Thyroid gland (tissue), 4 donors: Measurements from ENCODE around the gene VSX2. TPM values are rescaled to one million over a fixed set of nuclear protein-coding genes. Genes with fewer than 3 reads are reported as not detected.

Experiments used
- DNase-seq, 2 donors: peaks; one replicate each; pipeline ENCODE4 v3.0.0-alpha.2; 2019
- H3K27ac ChIP-seq, 3 donors: fragments of 200-600 bp; sonication (generic); 1 replicate in 2 of 3; 2 replicates in 1 of 3; pipeline ENCODE4 v1.5.1; 2016 to 2019; ENCODE audit warnings: mild to moderate bottlenecking in 1 of 3, moderate library complexity in 1 of 3
- H3K27me3 ChIP-seq: fragments of 200-600 bp; sonication (generic); one replicate; pipeline ENCODE4 v1.5.1; 2019
- H3K36me3 ChIP-seq, 2 donors: fragments of 200-600 bp; sonication (generic); one replicate each; pipeline ENCODE4 v1.5.1; 2016 to 2019
- H3K4me1 ChIP-seq, 2 donors: fragments of 200-600 bp; sonication (generic); one replicate each; pipeline ENCODE4 v1.5.1; 2017 to 2019
- H3K4me3 ChIP-seq, 3 donors: fragments of 200-600 bp; sonication (generic); replicated peaks in 1 of 3; 1 replicate in 2 of 3; 2 replicates in 1 of 3; pipeline ENCODE4 v1.5.1; 2016; ENCODE audit warnings: mild to moderate bottlenecking in 1 of 3
- H3K9me3 ChIP-seq: fragments of 200-600 bp; sonication (generic); one replicate; pipeline ENCODE4 v1.5.1; 2017
- POLR2A ChIP-seq, 2 donors: fragments of 450-650 bp; IDR thresholded peaks; one replicate each; pipeline ENCODE4 v1.6.1; 2017; ENCODE audit warnings: antibody characterized with exemption in 2 of 2, mild to moderate bottlenecking in 2 of 2, moderate library complexity in 1 of 2
- WGBS, 2 donors: methylation state at CpG; one replicate each; pipeline ENCODE4 v1.1.5; 2017; 5-methylcytosine and 5-hydroxymethylcytosine counted together
- intact Hi-C: fragments of 100-400 bp; cut with DNase I; formaldehyde crosslinking; loops from one replicate; pipeline ENCODE4 v1.15.1; 2023
- total RNA-seq, 4 donors: library from RNA; depleted of rRNA; stranded (reverse); fragments of >200 nt; gene quantifications; one replicate each; pipeline ENCODE4 v1.2.3, GENCODE V29; 2016
- TF ChIP-seq, protein P1 (sequence below), 6 experiments: fragments of 200-600 bp in 3 of 6; fragments of 450-650 bp in 3 of 6; sonication (generic) in 3 of 6; IDR thresholded peaks; one replicate each; pipeline ENCODE4 v1.5.1; 2016 to 2019; ENCODE audit warnings: antibody characterized with exemption in 6 of 6, mild to moderate bottlenecking in 2 of 6, inconsistent platforms in 1 of 6, moderate library complexity in 1 of 6

Gene VSX2
- total RNA-seq, 4 donors from 2014 or later = not detected

DNA sequence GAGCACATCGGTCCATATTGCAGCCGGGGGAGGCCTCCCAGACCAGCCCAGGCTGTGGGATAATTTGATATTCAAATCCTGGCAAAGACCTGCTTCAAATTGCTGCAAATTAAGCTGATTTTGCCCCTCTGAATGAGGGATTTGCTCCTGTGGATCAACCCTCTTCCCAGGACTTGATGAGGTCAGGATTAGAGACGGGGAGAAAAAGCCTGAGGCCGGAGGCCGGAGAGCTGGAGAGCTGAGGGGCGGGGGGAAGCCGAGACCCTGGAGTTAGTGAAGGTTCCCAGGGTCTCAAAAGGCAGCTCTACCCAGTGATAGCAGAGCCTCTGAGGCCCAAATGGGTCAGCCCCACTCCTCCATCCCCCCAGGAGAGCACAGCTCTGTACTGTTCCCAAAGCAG is 17.5 kb upstream of the VSX2 start:
- TF ChIP-seq, protein P1, sequence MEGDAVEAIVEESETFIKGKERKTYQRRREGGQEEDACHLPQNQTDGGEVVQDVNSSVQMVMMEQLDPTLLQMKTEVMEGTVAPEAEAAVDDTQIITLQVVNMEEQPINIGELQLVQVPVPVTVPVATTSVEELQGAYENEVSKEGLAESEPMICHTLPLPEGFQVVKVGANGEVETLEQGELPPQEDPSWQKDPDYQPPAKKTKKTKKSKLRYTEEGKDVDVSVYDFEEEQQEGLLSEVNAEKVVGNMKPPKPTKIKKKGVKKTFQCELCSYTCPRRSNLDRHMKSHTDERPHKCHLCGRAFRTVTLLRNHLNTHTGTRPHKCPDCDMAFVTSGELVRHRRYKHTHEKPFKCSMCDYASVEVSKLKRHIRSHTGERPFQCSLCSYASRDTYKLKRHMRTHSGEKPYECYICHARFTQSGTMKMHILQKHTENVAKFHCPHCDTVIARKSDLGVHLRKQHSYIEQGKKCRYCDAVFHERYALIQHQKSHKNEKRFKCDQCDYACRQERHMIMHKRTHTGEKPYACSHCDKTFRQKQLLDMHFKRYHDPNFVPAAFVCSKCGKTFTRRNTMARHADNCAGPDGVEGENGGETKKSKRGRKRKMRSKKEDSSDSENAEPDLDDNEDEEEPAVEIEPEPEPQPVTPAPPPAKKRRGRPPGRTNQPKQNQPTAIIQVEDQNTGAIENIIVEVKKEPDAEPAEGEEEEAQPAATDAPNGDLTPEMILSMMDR (IDR thresholded peaks at IDR 0.05) = no peak
- no peak for TF ChIP-seq POLR2A (IDR thresholded peaks at IDR 0.05)
- Histone ChIP-seq H3K4me3 (no peak overlapping the region), H3K27me3 (no peaks in the 10 kb centered on the region), H3K27ac (no peak overlapping the region), H3K4me1 (peaks cover 4 to 5% of the 10 kb centered on the region in 2 donors), H3K9me3 (no peaks in the 10 kb centered on the region), H3K36me3 (no peaks in the 10 kb centered on the region)
- WGBS, 2 donors = 86 to 95% methylated on average over 7 of the region's 7 CpGs
- no peak for DNase-seq
- intact Hi-C loops = no loop called here

DNA sequence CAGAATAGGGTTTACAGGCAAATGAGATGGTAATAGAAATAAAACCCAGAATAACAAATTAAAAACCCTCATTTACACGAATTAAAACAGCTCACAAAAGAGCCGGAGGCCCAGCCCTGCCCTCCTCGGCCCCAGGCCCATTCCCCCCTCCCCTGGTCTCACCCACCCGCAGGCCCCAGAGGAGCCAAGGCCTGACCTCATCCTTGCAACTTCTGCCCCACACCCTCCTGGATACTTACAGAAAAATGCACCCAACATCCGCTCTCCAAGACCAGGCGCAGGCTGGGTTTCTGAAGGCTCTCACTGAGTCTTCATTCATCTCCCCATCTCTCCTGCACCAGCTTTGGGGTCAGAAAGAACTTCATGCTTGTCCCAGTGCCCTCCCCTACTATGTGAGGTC is 16.2 kb upstream of the VSX2 start:
- Histone ChIP-seq H3K27me3 (no peaks in the 10 kb centered on the region), H3K27ac (no peak overlapping the region), H3K9me3 (no peaks in the 10 kb centered on the region), H3K4me1 (peaks cover 0 to under 1% of the 10 kb centered on the region in 2 donors), H3K4me3 (no peak overlapping the region), H3K36me3 (no peaks in the 10 kb centered on the region)
- intact Hi-C loops = no loop called here
- 69 to 78% methylated on average over 6 of the region's 6 CpGs for WGBS, 2 donors
- no peak for DNase-seq
- TF ChIP-seq POLR2A (IDR thresholded peaks at IDR 0.05) = no peak

DNA sequence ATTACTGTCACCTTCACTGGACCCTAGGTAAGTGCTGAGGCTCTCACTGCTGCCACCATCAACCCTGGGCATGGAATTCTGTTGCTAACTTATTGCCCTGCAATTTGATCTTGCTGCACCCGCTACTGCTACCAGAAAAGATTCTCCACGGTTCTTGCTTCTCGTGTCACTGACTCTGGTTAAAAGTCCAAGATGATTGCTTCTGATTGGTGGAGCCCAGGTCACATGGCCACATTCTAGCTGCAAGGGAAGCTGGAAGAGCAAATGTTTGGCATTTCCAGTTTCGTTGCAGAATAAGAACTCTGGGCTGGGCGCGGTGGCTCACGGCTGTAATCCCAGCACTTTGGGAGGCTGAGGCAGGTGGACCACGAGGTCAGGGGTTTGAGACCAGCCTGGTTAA is 7.5 kb upstream of the VSX2 start:
- Histone ChIP-seq H3K27ac (no peak overlapping the region), H3K36me3 (no peaks in the 10 kb centered on the region), H3K4me3 (no peak overlapping the region), H3K27me3 (no peaks in the 10 kb centered on the region), H3K4me1 (no peaks in the 10 kb centered on the region), H3K9me3 (no peaks in the 10 kb centered on the region)
- DNase-seq = no peak
- intact Hi-C loops = no loop called here
- TF ChIP-seq, protein P1 (IDR thresholded peaks at IDR 0.05) = no peak
- no peak for TF ChIP-seq POLR2A (IDR thresholded peaks at IDR 0.05)
- WGBS, 2 donors = 77% methylated on average over 6 to 8 of the region's 8 CpGs

DNA sequence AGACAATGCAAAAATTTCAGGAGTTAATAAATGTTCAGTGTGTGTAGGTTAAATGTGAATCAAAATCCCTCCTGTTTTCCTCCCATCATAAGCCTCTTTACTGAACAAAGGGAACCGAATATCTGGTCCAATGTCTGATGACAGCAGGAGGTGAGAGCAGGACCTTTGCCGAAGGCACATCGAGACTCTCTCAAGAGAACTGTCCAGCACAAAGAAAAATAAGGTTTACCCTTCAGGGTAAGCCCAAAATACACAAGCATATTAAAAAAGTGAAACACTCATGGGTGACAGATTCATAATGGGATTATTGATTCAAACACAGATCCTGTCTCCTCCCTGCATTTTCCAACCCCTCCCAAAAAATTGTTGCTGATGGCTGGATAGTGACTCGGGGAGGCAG is 4.2 kb upstream of the VSX2 start:
- WGBS, 2 donors = 76 to 79% methylated on average over 4 of the region's 4 CpGs
- Histone ChIP-seq H3K4me1 (peaks cover 7% of the 10 kb centered on the region in 2 donors), H3K9me3 (no peaks in the 10 kb centered on the region), H3K4me3 (no peak overlapping the region), H3K27me3 (peaks cover 11% of the 10 kb centered on the region), H3K27ac (no peak overlapping the region), H3K36me3 (no peaks in the 10 kb centered on the region)
- TF ChIP-seq, protein P1 (IDR thresholded peaks at IDR 0.05) = no peak
- TF ChIP-seq POLR2A (IDR thresholded peaks at IDR 0.05) = no peak
- DNase-seq = no peak
- intact Hi-C loops = no loop called here

DNA sequence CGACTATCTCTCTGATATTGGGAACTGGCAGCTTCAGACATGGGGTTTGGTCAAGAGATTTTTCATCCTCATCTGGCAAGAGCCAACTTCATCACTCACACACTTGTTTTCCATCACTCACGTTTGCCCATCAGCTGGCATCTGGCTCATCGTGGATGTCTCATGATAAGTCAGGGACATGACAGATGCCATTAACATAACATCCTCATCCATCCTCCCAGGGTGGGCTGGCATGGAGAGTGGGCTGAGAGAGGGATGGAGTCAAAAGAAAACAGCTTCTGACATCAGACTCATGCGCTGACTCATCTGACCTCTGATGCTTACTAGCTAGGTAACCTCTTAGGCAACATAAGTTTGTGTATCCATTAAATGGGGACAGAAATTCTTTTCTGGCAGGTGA is 1.8 kb upstream of the VSX2 start:
- Histone ChIP-seq H3K27ac (no peak overlapping the region), H3K4me3 (no peak overlapping the region), H3K27me3 (peaks cover 34% of the 10 kb centered on the region), H3K4me1 (peaks cover 25 to 29% of the 10 kb centered on the region in 2 donors), H3K9me3 (no peaks in the 10 kb centered on the region), H3K36me3 (no peaks in the 10 kb centered on the region)
- intact Hi-C loops = no loop called here
- no peak for DNase-seq
- WGBS, 2 donors = 89 to 92% methylated on average over 4 of the region's 4 CpGs
- TF ChIP-seq, protein P1 (IDR thresholded peaks at IDR 0.05) = no peak
- no peak for TF ChIP-seq POLR2A (IDR thresholded peaks at IDR 0.05)
